Liver (tissue), 9 donors: ENCODE results near the gene SELENOP. TPM values are rescaled to one million over a fixed set of nuclear protein-coding genes. Genes with fewer than 3 reads are reported as not detected.

Source experiments
- DNase-seq: peaks from one replicate; pipeline ENCODE4 v3.0.0-alpha.2; 2017; ENCODE audit warnings: low spot score
- H3K27ac ChIP-seq, 2 donors: one replicate each; pipeline ENCODE4 v1.7.0; 2013; ENCODE audit warnings: inconsistent platforms in 2 of 2, low read length in 2 of 2, control low read depth in 1 of 2, low read depth in 1 of 2, mild to moderate bottlenecking in 1 of 2
- H3K27me3 ChIP-seq, 4 donors: one replicate each; pipeline versions ENCODE4 v1.6.1 to v1.7.0; 2013; ENCODE audit warnings: low read length in 3 of 4, inconsistent platforms in 1 of 4, mild to moderate bottlenecking in 1 of 4, moderate library complexity in 1 of 4; ENCODE audit not compliant: control insufficient read depth in 4 of 4, insufficient read depth in 4 of 4
- H3K36me3 ChIP-seq, 4 donors: one replicate each; pipeline versions ENCODE4 v1.6.1 to v1.7.0; 2013; ENCODE audit warnings: low read length in 3 of 4, mild to moderate bottlenecking in 3 of 4, low read depth in 1 of 4, moderate library complexity in 1 of 4; ENCODE audit not compliant: control insufficient read depth in 4 of 4, insufficient read depth in 3 of 4
- H3K4me1 ChIP-seq, 4 donors: one replicate each; pipeline versions ENCODE4 v1.6.1 to v1.7.0; 2013; ENCODE audit warnings: low read length in 3 of 4, mild to moderate bottlenecking in 3 of 4, moderate library complexity in 1 of 4; ENCODE audit not compliant: control insufficient read depth in 4 of 4, insufficient read depth in 4 of 4
- H3K4me3 ChIP-seq, 3 donors: one replicate each; pipeline versions ENCODE4 v1.6.1 to v1.7.0; 2013; ENCODE audit warnings: low read length in 3 of 3, control low read depth in 1 of 3, low read depth in 1 of 3, mild to moderate bottlenecking in 1 of 3
- H3K9ac ChIP-seq, 2 donors: one replicate each; pipeline ENCODE4 v1.7.0; 2013; ENCODE audit warnings: low read length in 2 of 2, mild to moderate bottlenecking in 2 of 2, moderate library complexity in 2 of 2, control low read depth in 1 of 2, low read depth in 1 of 2
- H3K9me3 ChIP-seq, 4 donors: one replicate each; pipeline versions ENCODE4 v1.6.1 to v1.7.0; 2013; ENCODE audit warnings: low read length in 3 of 4; ENCODE audit not compliant: control insufficient read depth in 4 of 4
- ATF3 ChIP-seq: IDR thresholded peaks from 2 replicates; pipeline ENCODE4 v1.6.1; 2016; ENCODE audit warnings: antibody characterized with exemption
- CTCF ChIP-seq: fragments of 150-350 bp; IDR thresholded peaks from 2 replicates; pipeline ENCODE4 v1.5.1; 2017; ENCODE audit warnings: improper control_type of control experiment, low read depth, low read length; ENCODE audit not compliant: missing input control
- EGR1 ChIP-seq, 2 donors: IDR thresholded peaks; 2 replicates each; pipeline ENCODE4 v1.6.1; 2016 to 2018; ENCODE audit warnings: antibody characterized with exemption in 2 of 2, low read depth in 2 of 2
- FOXA1 ChIP-seq: IDR thresholded peaks from 2 replicates; pipeline ENCODE4 v1.6.1; 2016; ENCODE audit warnings: antibody characterized with exemption
- FOXA2 ChIP-seq: IDR thresholded peaks from 2 replicates; pipeline ENCODE4 v1.6.1; 2016; ENCODE audit warnings: antibody characterized with exemption
- GABPA ChIP-seq, 2 donors: IDR thresholded peaks in 1 of 2; conservative IDR thresholded peaks in 1 of 2; 2 replicates each; pipeline ENCODE4 v1.6.1; 2016; ENCODE audit warnings: antibody characterized with exemption in 2 of 2, mild to moderate bottlenecking in 1 of 2, moderate library complexity in 1 of 2
- HNF4A ChIP-seq, 2 donors: conservative IDR thresholded peaks; 2 replicates each; pipeline ENCODE4 v1.6.1; 2016; ENCODE audit warnings: antibody characterized with exemption in 2 of 2, mild to moderate bottlenecking in 2 of 2
- JUND ChIP-seq, 2 donors: IDR thresholded peaks; 2 replicates each; pipeline ENCODE4 v1.6.1; 2016; ENCODE audit warnings: antibody characterized with exemption in 2 of 2
- NR2F2 ChIP-seq: IDR thresholded peaks from 2 replicates; pipeline ENCODE4 v1.6.1; 2016; ENCODE audit warnings: antibody characterized with exemption
- REST ChIP-seq: IDR thresholded peaks from 2 replicates; pipeline ENCODE4 v1.6.1; 2016; ENCODE audit warnings: antibody characterized with exemption, mild to moderate bottlenecking
- RXRA ChIP-seq, 2 donors: IDR thresholded peaks; 2 replicates each; pipeline ENCODE4 v1.6.1; 2017 to 2018; ENCODE audit warnings: antibody characterized with exemption in 2 of 2, mild to moderate bottlenecking in 1 of 2
- SP1 ChIP-seq: IDR thresholded peaks from 2 replicates; pipeline ENCODE4 v1.6.1; 2018; ENCODE audit warnings: antibody characterized with exemption, mild to moderate bottlenecking
- TAF1 ChIP-seq: conservative IDR thresholded peaks from 2 replicates; pipeline ENCODE4 v1.6.1; 2016; ENCODE audit warnings: antibody characterized with exemption, mild to moderate bottlenecking
- YY1 ChIP-seq: IDR thresholded peaks from 2 replicates; pipeline ENCODE4 v1.6.1; 2016; ENCODE audit warnings: antibody characterized with exemption, mild to moderate bottlenecking
- WGBS: extraction: QIAGEN DNeasy Blood & Tissue Kit; methylation state at CpG from one replicate; pipeline ENCODE4 v1.1.7; 2013; 5-methylcytosine and 5-hydroxymethylcytosine counted together
- polyA plus RNA-seq, 2 donors: library from polyadenylated mRNA; stranded (reverse) in 1 of 2; unstranded in 1 of 2; fragments of 200-250 nt in 1 of 2; fragments of >200 nt in 1 of 2; fragmentation: Nextera tagmentation in 1 of 2; extraction: Ambion mirVana in 1 of 2; gene quantifications; one replicate each; pipeline versions ENCODE4 v1.2.1 to v1.2.3, GENCODE V29; 2013 to 2015
- total RNA-seq, 2 donors: library from RNA; depleted of rRNA; stranded (reverse); fragments of >200 nt; gene quantifications; one replicate each; pipeline ENCODE4 v1.2.3, GENCODE V29; 2014
- TF ChIP-seq, protein P1 (sequence below): IDR thresholded peaks from 2 replicates; pipeline ENCODE4 v1.6.1; 2016; ENCODE audit warnings: antibody characterized with exemption
- TF ChIP-seq, protein P2 (sequence below): IDR thresholded peaks from 2 replicates; pipeline ENCODE4 v1.6.1; 2016; ENCODE audit warnings: antibody characterized with exemption
- donor health status: healthy.
- donor health status: healthy.
- donor health status: healthy.
- donor health status: healthy.
- donor health status: healthy.

The SELENOP gene
- total and polyA plus RNA-seq, 4 donors = 880 to 1,788 (median 1,360) TPM

DNA sequence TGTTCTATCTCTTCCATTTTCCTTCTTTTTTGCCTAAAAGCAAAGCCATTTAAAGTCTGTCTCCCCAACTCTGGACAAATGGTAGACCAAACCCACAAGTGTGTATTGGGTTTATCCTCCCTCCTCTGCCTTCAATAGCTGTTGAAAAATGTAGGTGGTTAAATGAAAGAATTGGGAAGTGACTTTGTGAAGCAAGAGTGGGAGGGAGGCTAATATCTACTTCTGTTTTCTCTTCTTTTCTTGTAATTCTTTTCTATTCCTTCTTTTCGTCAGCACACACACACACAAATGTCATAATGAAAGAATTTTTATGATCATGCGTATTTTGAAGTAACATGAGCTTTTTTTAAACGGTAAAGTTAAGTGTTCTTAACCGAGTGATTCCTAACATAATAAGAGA is 51.3 kb downstream of the SELENOP start:
- TF ChIP-seq GABPA (IDR thresholded peaks at IDR 0.05 in 1 of 2, conservative IDR thresholded peaks at IDR 0.05 in 1 of 2) = no peak
- TF ChIP-seq TAF1 = no peak
- TF ChIP-seq RXRA (IDR thresholded peaks at IDR 0.05) = no peak
- TF ChIP-seq, protein P1, sequence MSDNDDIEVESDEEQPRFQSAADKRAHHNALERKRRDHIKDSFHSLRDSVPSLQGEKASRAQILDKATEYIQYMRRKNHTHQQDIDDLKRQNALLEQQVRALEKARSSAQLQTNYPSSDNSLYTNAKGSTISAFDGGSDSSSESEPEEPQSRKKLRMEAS = no peak
- TF ChIP-seq NR2F2 = no peak

GRCh38 chr5:42759456-42759855 is 52.2 kb downstream of the SELENOP start:
- WGBS = 84% methylated on average over 2 of the region's 2 CpGs
- Histone ChIP-seq H3K27me3 (peaks cover 0 to 5% (median 2%) of the 10 kb centered on the region in 4 donors), H3K36me3 (peaks cover 0 to 1% (median 0%) of the 10 kb centered on the region in 4 donors), H3K4me1 (peaks cover 0 to 4% (median 2%) of the 10 kb centered on the region in 4 donors), H3K4me3 (no peak overlapping the region), H3K9ac (no peak overlapping the region), H3K9me3 (no peaks in the 10 kb centered on the region), H3K27ac (no peak overlapping the region)
- TF ChIP-seq YY1 (no peak), RXRA (IDR thresholded peaks at IDR 0.05) (no peak), NR2F2 (no peak), HNF4A (conservative IDR thresholded peaks at IDR 0.05) (no peak), JUND (IDR thresholded peaks at IDR 0.05) (no peak), REST (no peak), ATF3 (no peak)
- DNase-seq = no peak

More for the DNA sequence above, 51.3 kb downstream of the SELENOP start:
- DNase-seq = no peak
- Histone ChIP-seq H3K4me1 (peaks cover 0 to 4% (median 2%) of the 10 kb centered on the region in 4 donors), H3K27ac (no peak overlapping the region), H3K36me3 (peaks cover 0 to 1% (median 0%) of the 10 kb centered on the region in 4 donors), H3K4me3 (no peak overlapping the region), H3K27me3 (peaks cover 0 to 5% (median 2%) of the 10 kb centered on the region in 4 donors), H3K9ac (no peak overlapping the region), H3K9me3 (no peaks in the 10 kb centered on the region)
- WGBS = 87% methylated on average over 4 of the region's 4 CpGs

DNA sequence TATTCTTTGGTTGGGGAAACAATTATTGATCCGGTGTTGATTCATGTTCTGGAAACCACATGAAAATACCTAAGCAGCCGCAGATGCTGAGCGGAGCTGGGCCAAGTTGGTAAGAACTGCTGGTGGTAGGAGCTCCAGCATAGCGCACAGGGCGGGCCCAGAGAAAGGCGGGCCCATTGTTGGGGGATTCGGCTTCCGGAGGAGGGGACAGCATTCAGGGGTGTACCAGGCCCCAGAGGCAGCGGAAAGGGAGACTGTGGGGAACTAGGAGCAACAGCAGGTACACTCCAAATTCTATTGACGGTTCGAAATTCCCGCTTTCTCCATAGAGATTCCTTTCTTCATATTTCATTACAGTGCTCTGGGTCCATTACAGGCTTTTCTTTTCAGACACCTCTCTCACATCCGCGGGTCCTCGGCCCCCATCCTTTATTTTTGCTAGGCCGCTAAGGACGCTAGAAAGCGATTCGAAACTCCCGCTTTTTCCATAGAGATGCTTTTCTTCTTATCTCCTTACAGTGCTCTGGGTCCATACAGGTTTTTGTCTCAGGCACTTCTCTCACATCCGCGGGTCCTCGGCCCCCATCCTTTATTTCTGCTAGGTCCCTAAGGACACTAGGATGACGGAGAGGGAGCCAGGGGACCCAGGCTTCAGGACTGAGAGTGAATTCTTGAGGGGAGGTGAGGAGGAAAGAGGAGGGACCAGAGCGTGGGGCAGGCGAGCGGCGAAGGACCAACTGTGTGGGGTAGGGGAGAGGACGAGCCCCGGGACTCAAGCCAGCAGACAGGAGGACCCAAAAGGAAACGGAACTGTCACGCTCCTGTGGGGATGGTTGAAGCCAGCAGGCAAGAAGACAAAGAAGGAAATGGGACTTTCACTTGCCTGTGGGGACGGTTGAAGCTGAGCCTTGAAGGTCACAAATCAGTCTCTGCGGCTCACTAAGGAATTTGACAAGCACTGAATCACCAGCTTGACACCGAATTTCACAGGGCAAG is 54.8 kb downstream of the SELENOP start, which contains the start of gene CCDC152:
Gene CCDC152, plus strand, starts transcription at position 213 of the 996 bp plus-strand sequence. CDS start 2,304 bp downstream, outside the sequence.
- Histone ChIP-seq H3K36me3 (no peaks in the 10 kb centered on the region), H3K27me3 (peaks cover 0 to 5% (median 2%) of the 10 kb centered on the region in 4 donors), H3K4me3 (peak within 1 kb of the TSS in 1 of 3 donors; percentile 37), H3K4me1 (peaks cover 0 to 4% (median 2%) of the 10 kb centered on the region in 4 donors), H3K9ac (no peak within 1 kb of the TSS), H3K27ac (no peak within 1 kb of the TSS), H3K9me3 (no peaks in the 10 kb centered on the region)
- DNase-seq = no peak
- 26% methylated on average over 35 of the region's 35 CpGs for WGBS
- TF ChIP-seq NR2F2 (no peak), EGR1 (IDR thresholded peaks at IDR 0.05; ENCODE audit: low read depth in 2 of 2) (no peak), FOXA1 (no peak), HNF4A (conservative IDR thresholded peaks at IDR 0.05) (no peak), JUND (IDR thresholded peaks at IDR 0.05) (no peak), SP1 (no peak), YY1 (no peak), CTCF (no peak), FOXA2 (no peak), RXRA (IDR thresholded peaks at IDR 0.05) (no peak)
- TF ChIP-seq, protein P2, sequence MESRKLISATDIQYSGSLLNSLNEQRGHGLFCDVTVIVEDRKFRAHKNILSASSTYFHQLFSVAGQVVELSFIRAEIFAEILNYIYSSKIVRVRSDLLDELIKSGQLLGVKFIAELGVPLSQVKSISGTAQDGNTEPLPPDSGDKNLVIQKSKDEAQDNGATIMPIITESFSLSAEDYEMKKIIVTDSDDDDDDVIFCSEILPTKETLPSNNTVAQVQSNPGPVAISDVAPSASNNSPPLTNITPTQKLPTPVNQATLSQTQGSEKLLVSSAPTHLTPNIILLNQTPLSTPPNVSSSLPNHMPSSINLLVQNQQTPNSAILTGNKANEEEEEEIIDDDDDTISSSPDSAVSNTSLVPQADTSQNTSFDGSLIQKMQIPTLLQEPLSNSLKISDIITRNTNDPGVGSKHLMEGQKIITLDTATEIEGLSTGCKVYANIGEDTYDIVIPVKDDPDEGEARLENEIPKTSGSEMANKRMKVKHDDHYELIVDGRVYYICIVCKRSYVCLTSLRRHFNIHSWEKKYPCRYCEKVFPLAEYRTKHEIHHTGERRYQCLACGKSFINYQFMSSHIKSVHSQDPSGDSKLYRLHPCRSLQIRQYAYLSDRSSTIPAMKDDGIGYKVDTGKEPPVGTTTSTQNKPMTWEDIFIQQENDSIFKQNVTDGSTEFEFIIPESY = no peak
